NCI-H128 (cell line): Measurements from ENCODE around the gene RASA3.

Experiments
- DNase-seq: peaks from one replicate; lab custom pipeline; 2025; ENCODE audit not compliant: unreplicated experiment; lab: John Stamatoyannopoulos, UW

RASA3 gene

DNA sequence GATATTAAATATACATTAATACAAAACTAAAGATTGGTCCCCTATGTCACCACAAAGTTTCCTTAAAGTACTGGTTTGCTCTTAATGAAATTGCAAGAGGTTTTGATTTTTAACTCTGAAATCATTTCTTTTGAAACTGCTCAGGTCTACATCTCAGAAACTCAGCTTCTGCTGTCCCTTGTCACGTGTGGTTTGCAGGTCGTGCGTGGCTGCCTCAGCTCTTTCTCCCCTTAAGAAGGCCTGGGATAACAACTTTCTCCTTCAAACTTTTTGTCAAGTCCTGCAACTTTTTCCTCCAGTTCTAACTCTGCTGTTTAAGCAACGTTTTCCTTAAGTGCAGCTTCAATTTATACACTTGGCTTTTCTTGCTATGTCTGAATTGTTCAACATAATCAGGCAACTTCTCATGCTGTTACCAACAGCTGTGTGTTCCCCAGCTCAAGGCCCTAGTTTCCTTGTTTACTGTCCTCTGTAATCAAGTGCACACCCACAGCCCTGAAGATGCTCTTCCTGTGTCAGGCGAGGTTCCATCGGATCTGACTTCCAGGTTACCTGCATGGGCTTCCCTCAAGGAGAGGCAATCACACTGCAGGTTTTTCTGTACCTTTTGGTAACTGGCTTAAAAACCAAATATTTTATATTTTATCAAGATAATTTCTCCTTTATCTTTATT, 172.0 kb downstream of the RASA3 start:
- no peak for DNase-seq

DNA sequence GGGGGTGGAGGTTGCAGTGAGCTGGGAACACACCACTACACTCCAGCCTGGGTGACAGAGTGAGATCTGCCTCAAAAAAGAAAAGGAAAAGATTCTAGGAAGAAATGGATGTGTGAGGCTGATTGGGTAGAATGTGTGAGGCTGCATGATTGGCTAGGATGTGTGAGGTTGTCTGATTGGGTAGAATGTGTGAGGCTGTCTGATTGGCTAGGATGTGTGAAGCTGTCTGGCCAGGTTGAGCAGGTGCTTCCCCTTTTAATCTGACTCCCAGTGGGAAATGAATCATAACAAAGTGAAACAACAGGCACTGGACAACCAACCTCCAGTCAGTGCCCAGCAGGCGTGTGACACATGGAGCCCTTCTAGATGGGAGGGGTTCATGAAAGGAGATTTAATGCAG, 173.2 kb downstream of the RASA3 start:
- DNase-seq, result no peak

DNA sequence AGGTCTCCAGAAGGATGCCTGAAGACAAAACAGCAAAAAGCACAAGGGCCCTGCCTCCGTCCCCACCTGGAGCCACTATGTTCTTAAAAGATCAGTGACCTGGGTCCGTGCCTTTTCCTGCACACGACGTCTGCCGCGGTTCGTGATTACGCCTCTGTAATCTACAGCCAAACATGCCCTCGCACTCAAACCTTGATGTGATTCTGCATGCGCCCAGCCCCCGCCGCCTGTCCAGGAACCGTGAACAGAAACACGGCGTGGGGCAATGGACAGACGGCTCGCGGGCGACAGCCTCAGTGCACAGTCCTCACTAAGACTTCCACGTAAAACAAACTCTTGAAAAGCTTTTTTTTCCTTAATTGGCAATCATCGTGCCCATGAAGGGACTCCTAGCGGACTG, 174.1 kb downstream of the RASA3 start:
- DNase-seq, result no peak

DNA sequence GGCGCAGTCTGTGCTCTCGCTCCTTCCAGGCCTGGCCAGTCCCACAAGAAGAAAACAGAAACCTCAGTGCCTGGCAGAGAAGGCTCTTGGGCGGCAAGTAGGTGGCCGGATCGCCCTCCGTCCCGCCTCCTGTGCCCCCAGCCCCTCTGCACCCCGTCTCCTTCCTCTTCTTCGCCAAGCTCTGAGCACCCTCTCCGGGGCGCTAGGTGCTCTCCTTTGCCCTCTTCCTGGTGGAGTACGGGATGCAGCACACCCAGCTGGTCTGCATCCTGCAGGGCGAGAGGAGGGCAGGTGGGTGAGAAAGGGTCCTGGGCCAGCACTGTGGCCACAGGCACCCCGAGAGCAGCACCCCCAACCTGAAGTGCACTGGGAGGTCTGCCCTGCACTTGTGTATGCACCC, 175.9 kb downstream of the RASA3 start:
- no peak for DNase-seq

DNA sequence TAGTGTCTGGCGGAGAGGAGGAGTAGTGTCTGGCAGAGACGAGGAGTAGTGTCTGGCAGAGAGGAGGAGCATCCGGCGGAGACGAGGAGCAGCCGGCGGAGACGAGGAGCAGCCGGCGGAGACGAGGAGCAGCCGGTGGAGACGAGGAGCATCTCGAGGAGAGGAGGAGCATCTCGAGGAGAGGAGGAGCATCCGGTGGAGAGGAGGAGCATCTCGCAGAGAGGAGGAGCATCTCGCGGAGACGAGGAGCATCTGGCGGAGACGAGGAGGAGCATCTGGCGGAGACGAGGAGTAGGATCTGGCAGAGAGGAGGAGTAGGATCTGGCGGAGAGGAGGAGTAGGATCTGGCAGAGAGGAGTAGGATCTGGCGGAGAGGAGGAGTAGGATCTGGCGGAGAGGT, 176.7 kb downstream of the RASA3 start:
- no peak for DNase-seq

DNA sequence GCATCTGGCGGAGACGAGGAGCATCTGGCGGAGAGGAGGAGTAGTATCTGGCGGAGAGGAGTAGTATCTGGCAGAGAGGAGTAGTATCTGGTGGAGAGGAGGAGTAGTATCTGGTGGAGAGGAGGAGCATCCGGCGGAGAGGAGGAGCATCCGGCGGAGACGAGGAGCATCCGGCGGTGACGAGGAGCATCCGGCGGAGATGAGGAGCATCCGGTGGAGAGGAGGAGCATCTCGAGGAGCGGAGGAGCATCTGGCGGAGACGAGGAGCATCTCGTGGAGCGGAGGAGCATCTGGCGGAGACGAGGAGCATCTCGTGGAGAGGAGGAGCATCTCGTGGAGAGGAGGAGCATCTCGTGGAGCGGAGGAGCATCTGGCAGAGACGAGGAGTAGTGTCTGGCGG, 177.2 kb downstream of the RASA3 start:
- DNase-seq, result no peak

DNA sequence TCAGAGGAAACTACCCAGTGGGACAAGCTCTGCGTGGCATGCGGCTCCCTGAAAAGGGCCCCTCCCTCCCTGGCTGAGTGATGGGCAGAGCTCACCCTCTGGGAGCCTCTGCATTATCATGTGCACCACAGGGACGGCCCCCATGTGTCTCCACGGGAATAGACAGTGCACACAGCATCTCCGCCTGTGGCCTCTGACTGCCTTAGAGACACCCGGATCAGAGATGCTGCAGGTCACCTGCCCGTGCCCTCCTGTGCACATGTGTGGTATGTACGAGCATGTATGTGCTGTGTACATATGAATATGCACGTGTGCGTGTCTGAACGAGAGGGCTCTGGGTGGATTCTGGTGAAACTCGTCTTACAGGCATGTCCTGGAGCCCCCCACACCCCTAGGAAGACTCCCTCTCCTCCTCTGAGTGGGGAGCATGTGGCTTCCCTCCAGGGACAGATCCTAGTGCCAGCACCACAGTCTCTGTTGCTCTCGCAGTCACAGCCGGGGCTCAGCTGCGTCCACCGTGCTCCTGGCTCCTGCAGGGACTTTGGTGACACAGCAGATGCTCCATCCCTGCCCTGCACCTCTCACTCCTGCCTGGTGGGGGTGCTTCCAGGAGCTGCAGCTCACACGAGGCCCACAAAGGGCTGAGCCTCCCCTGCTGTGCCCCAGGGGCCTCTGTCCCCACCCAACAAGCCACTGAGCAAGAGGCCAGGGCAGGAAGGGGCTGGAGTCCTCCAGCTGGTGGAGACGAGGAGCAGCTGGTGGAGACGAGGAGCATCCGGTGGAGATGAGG, 178.2 kb downstream of the RASA3 start:
- DNase-seq, result no peak

DNA sequence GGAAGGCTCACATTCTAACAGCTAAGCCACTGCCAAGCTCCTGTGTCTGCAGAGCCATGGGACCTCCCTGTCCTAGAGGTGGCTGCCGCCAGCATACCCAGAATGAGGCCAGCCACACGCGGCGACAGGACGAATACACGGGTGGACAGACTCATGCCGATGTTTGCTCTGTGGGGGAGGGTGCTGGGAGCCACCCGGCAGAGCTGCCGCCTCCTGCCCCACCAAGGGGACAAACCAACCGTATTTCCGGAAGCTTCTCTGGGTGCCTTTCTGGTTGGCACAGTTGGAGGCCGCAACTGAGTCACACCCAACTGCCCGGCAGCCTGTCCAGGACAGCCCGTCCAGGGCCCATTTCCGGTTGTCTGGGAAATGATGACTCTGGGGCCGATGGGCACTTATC, 178.9 kb downstream of the RASA3 start:
- DNase-seq, result no peak

DNA sequence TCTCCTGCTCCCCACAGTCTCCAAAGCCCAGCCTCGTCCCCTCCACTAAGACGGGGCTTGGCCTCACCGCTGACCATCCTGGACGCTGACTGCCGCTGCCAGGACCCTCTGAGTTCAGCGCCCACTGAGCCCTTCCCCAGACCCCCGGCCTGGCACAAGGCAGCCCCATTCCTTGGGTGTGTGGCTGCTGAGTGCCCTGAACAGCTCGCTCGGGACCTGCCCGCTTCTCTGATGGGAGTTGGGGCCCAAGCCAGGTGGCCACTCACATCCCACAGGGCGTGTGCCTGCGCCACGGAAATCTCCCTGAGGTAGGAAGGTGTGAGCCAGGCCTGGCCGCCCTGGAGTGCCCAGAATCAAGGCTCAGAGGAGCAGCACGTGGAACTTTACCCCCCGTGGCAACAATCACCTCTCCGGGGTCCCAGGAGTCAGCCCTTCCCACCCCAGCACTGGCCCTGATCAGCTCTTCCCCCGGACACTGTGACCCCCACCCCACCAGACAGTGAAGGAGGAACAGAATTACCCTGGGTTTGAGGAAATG, 179.4 kb downstream of the RASA3 start:
- no peak for DNase-seq

DNA sequence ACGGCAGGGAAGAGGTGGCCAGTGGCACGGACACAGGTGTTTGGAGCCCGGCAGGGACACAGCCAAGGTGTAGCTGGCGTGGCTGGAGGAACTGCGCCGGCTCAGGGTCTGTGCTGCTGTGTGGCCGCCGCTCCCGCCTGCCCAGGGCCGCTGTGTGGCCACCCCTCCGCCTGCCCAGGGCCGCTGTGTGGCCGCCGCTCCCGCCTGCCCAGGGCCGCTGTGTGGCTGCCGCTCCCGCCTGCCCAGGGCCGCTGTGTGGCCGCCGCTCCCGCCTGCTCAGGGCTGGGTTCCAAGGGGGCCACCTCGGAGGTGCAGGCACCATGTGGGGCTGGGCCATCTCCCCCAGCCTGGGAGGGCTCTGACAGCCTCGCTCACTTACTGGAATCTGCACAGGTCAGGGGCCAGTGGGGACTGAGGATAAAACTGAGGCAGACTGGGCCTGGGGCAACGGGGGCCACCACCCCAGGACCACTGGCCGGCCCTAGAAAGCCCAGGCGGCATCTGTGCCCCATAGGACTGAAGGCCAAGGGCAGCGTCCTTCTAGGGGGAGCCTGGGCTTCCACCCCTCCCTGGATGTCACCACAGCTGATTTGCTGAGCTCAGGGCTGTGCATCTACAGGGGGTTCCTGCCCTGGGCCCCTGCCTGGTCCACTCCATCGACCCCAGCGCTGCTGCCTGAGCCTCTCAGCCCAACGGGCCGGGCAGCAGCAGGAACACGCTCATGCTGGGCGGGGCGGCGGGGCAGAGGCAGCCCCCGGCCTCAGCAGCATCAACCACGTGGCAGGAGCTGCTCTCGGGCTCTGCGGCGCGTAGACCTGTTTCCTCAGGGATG, 180.1 kb downstream of the RASA3 start:
- no peak for DNase-seq

DNA sequence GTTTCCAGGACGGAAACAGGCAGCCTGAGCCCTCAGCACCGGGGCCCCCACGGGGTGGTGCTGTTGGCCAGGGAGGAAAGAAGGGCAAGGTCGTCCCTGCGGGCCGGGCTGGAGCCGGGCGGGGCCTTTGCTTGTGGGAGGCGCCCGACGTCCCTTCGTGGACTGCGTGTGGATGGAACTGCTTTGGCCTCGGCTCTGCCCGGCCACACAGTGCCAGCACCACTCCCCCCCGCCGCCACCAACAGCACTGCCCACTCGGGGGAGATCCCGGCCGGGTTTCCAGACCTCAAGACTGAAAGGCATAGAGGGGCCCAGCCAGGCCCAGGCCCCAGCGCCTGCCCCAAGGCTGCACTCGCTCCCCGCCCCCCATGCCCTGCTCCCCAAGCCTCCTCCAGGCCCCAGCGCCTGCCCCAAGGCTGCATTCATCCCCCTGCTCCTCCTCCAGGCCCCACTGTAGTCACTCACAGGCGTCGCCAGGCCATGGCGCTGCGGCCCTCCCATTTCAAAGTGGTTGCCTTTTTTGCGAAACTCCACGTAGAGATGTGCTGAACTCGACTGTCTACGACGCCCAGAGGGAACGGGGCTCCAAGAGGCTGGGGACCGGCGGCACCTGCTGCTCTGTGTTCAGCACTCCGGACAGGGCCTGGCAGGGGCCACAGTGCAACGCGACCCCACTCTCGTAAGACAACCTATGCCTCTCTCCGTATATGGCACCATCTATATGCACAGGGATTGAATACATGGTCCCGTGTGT, 181.0 kb downstream of the RASA3 start:
- peak; percentile 20 for DNase-seq

DNA sequence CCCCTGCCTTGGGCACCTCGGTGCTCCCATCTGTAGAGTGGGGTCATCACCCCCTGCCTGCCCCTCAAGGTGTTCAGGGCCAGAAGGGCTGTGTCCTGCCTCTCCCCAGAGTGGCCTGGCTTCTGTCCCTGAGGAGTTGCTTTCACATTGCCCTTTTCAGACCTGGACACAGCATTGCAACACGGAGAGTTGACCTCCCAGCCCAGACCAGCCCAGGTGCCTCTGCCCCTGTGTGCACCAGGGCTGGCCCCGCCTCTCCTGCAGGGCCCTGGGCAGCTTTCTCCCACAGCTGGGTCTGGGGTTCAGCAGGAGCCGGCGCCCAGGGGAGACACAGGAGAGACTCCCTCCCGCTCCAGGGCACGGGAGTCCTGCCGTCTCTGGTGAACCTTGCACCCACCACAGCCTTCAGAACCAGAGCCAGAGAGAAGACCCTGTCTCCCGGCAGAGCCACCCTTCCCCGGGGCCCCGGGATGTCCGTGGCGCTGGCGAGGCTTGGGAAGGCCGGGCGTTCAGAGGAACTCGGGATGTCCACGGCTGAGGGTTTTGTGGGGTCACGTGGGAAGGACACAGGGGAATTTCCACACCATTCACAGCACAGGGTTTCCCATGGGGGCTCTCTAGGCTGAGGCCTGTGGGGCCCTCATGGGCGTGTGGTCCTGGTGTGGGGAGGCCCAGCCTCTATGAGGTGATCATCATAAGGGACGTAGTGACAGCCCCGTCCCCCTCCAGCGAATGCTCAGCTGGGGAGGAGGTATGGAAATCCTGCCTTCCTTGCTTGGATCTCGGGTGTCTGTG, 181.8 kb downstream of the RASA3 start:
- DNase-seq, result no peak

DNA sequence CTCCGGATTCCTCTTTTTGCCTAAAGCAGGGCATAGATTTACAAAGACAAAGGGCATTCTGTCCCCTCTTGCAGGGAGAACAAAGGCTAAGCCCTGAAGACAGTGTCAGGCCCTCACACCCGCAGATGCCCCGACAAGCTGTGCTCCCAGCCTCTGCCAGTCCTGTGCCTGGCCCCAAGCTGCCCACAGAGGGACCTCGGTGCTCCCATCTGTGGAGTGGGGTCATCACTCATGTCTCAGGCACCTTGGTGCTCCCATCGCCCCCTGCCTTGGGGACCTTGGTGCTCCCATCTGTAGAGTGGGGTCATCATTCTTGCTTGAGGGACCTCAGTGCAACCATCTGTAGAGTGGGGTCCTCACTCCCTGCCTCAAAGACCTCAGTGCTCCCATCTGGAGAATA, 182.9 kb downstream of the RASA3 start:
- DNase-seq, result no peak

DNA sequence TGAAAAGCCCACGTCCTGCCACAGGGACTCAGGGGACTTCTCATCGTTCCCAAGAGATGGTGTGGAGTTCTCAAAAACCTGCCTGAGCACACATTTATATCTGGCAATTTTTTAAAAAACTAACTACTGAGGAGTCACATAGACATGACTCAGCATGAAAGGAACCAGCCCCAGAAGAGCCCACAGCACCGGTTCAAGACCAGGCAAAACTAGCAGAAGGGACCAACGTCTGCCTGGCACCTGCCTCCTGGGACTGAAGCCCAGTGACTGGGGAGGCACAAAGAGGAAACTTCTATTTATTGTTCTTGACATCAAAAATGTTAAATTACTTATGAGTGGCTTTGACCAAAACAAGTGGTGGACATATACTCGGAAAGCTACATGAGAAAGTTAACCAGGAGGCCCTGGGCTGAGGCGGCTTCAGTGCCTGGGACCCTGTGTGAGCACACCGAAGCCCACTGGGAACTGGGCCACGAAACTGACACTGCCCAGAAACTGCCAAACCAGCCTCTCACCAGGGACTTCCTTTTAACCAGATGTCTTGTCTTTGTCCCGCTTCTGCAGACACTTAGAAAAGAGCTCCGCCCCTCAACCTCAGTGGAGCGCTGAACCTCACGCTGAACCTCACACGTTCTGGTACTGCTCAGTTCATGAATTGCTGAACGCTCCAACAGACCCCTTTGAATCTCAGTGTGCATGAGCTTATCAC, 184.2 kb downstream of the RASA3 start:
- no peak for DNase-seq

DNA sequence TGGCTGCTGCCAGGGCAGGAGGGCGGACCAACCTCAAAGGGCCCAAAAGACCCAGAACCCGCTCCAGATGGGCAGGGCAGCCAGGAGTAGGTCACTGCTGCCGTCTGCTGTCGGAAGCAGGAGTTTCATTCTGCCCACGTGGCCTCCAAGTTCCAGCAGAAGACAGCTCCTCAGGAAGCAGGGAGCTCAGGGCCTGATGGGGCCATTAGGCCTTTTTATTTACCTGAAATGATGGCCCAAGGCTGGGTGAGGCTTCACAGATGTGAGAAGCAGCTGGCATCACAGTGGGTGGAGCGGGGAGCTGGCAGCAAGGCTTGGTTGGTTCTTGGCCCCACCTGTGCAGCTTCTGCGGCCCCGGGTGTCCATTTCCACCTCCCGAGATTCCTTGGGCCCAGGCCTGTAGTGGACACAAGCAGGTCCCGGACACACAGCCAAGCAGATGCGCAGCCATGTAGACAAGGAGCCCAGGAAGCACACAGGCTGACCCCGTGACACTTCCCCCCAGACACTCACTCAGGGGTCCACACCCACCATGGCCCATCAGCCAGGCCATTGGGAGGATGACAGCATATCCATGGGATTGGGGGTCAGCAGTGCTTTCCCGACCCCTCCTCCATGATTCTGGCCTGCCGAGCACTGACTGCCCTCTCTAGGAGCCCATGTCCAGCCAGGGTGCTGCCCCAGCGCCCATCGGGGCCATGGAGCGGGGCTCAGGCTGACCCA, 185.0 kb downstream of the RASA3 start:
- DNase-seq, result no peak

DNA sequence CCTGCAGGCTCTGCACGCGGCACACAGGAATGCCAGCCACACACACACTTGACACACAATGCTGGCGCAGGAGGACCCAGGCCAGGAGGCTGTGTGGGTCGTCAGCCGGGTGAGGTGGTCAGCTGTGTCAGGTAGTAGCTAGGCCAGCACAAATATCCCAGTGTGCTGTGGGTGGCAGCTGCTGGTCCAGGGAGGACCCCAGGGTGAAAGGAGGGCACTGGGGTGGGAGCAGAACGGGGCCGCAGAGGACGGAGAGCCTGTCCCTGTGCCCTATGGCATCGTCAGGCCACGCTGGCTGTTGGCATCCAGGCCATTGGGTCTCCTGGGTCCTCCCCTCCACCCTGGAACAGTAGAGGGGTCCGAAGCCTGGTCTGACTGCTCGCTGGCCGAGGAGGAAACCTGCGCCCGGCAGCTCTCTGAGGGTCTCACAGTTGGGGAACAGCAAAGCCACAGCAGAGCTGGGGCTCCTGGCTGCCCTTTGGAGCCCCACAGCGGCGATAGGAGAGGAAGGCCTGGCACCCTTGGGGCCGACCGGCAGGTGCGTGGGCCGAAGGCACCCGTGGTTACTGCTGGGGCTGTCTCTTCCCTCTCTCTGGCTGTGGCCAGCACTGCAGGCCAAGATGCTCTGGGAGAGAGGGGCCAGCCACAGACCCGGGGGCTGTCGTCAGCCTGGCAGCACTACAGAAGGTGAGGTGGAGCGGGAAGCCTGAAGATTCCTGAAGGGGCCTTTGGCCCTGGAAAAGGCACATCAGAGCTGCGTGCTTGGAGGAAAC, 185.8 kb downstream of the RASA3 start:
- DNase-seq, result no peak

DNA sequence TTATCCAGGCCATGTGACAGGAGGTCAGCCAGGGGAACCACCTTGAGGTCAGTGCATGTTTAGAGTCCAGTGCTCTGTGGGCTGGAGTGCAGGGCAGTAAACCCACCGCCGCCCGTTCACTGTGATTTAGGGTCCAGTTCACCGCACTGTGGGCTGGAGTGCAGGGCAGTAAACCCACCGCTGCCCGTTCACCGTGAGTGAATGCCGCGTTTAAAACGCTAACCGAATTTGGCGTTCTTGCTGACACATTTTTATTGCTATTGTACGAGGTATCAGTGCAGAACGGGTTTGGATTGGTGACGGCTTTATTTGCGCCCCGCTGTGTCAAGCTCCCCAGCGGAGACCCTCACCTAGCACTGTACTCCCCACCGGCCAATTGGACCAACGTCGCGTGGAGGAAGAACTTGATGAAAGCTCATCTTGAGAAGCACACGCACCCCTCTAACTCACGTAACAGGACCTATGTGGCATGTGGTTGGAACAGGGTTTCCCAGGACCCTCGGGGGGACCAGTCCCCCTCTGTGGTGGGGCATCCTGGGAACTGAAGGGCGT, 186.5 kb downstream of the RASA3 start:
- no peak for DNase-seq
